Measurements from ENCODE around the gene GRIFIN.
A peak's percentile ranks its signal among the peaks of the same experiment; 100 is the strongest.

Gene GRIFIN

DNA sequence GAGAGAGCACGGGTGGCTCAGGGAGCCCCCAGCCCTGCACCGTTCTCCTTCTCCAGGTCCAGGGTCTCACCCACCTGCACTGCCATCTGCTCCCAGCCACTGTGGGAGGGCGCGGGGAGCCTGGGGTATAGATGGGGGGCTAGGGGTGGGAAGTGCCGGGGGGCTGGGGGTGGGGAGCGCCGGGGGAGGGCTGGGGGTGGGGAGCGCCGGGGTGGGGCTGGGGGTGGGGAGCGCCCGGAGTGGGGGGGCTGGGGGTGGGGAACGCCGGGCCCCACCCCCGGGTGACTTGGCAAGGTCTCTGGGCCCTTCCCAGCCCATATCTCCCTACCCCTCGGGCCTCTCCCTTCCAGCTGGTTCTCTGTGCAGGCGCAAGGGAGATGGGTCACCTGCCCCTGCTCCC lies at the start of gene GRIFIN:
GRIFIN (minus strand) TSS at position 101 of the 400 bp plus-strand sequence; CDS start at position 86, 15 bp downstream.
- Mint-ChIP-seq H3K4me1 (no peaks in the 10 kb centered on the region), H3K27me3 (no peaks in the 10 kb centered on the region), H3K4me3 (no peak within 1 kb of the TSS)

GRCh38 chr7:2524808-2525657 lies 48.8 kb upstream of the GRIFIN start:
- Mint-ChIP-seq H3K27ac (no peak overlapping the region), H3K4me1 (peaks cover 63% of the 10 kb centered on the region)

More for the DNA sequence above, at the start of gene GRIFIN:
- no peaks in the 10 kb centered on the region for H3K36me3 Mint-ChIP-seq
- H3K9me3 Mint-ChIP-seq: no peaks in the 10 kb centered on the region
- no peak within 1 kb of the TSS for H3K27ac Mint-ChIP-seq

GRCh38 chr7:2523941-2524807 lies 48.0 kb upstream of the GRIFIN start:
- no peaks in the 10 kb centered on the region for H3K36me3 Mint-ChIP-seq
- no peak overlapping the region for H3K27ac Mint-ChIP-seq
- H3K27me3 Mint-ChIP-seq: no peaks in the 10 kb centered on the region
- peaks cover 57% of the 10 kb centered on the region for H3K4me1 Mint-ChIP-seq
- H3K9me3 Mint-ChIP-seq: no peaks in the 10 kb centered on the region
- no peak overlapping the region for H3K4me3 Mint-ChIP-seq

More at GRCh38 chr7:2524808-2525657, 48.8 kb upstream of the GRIFIN start:
- H3K36me3 Mint-ChIP-seq: no peaks in the 10 kb centered on the region
- no peak overlapping the region for H3K4me3 Mint-ChIP-seq
- H3K27me3 Mint-ChIP-seq: no peaks in the 10 kb centered on the region
- no peaks in the 10 kb centered on the region for H3K9me3 Mint-ChIP-seq

DNA sequence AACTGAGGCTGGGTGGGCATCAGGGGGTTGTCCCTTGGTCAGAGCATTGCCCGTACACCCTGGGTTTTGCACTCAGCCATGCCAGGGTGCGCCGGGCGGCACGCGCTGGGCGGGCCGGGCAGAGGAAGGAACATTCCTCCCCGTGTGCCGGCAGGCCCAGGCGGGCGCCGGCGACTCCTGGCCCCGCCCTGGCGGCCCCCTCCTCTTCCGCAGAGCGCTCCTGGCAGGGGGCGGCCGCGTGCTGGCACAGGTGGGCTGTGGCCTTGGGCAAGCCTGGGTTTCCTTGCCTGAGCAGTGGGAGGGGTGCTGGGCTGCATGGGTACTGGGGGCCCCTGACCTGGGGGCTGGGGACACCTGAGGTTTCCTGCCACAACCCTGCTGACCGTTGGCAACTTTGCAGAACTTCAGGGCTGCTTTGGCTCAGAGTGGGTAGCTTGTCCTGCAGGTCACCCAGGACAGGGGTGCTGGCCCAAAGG lies 47.3 kb upstream of the GRIFIN start:
- Mint-ChIP-seq H3K4me3 (peak overlapping the region; percentile 85), H3K27me3 (no peaks in the 10 kb centered on the region), H3K4me1 (peaks cover 51% of the 10 kb centered on the region), H3K27ac (no peak overlapping the region), H3K36me3 (no peaks in the 10 kb centered on the region), H3K9me3 (no peaks in the 10 kb centered on the region)

- H3K27ac Mint-ChIP-seq: peak overlapping the region; percentile 90
- peak overlapping the region; percentile 85 for H3K4me3 Mint-ChIP-seq
- H3K4me1 Mint-ChIP-seq: peaks cover 51% of the 10 kb centered on the region
- H3K9me3 Mint-ChIP-seq: no peaks in the 10 kb centered on the region
- H3K36me3 Mint-ChIP-seq: no peaks in the 10 kb centered on the region
- H3K27me3 Mint-ChIP-seq: no peaks in the 10 kb centered on the region
Observed at GRCh38 chr7:2522780-2523433, 46.7 kb upstream of the GRIFIN start.

DNA sequence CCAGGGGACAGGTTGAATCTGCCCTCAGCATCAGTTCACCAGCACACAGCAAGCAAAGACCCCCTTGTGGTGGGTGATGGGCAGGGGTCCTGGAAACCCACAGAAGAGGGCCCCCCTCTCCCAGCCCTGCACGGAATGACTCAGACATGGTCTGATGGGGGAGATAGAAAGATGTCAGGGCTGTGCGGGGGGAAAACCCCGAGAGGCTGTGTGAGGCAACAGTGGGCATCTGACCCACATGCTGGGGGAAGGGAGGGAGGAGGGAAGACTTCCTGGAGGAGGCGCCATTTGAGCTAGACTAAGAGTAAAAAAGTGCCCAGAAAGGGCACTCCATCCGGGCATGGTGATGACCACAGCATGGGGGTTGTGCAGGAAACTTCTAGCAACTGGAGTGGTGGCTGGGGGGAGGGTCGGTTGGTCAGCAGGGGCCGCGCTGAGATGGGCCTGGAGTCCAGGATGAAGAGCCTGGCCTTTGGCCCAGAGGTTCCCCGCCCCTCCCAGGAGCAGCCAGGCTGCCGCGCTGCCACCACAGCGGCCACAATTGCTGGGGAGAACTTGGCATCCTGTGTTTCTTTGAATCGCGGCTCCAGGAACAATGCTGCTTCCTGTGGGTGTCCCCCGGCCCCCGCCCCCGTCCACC lies 45.9 kb upstream of the GRIFIN start:
- peak overlapping the region; percentile 88 for H3K4me3 Mint-ChIP-seq
- H3K9me3 Mint-ChIP-seq: no peaks in the 10 kb centered on the region
- peaks cover 50% of the 10 kb centered on the region for H3K4me1 Mint-ChIP-seq
- no peaks in the 10 kb centered on the region for H3K27me3 Mint-ChIP-seq
- no peaks in the 10 kb centered on the region for H3K36me3 Mint-ChIP-seq
- peak overlapping the region; percentile 66 for H3K27ac Mint-ChIP-seq

GRCh38 chr7:2521341-2521745 lies 45.1 kb upstream of the GRIFIN start:
- H3K36me3 Mint-ChIP-seq: no peaks in the 10 kb centered on the region
- no peaks in the 10 kb centered on the region for H3K27me3 Mint-ChIP-seq
- peak overlapping the region; percentile 66 for H3K27ac Mint-ChIP-seq
- H3K9me3 Mint-ChIP-seq: no peaks in the 10 kb centered on the region
- peak overlapping the region; percentile 88 for H3K4me3 Mint-ChIP-seq
- H3K4me1 Mint-ChIP-seq: peaks cover 44% of the 10 kb centered on the region

GRCh38 chr7:2520761-2521290 lies 44.6 kb upstream of the GRIFIN start:
- Mint-ChIP-seq H3K27ac (no peak overlapping the region), H3K4me1 (peaks cover 38% of the 10 kb centered on the region), H3K9me3 (no peaks in the 10 kb centered on the region), H3K4me3 (peak overlapping the region; percentile 91), H3K36me3 (no peaks in the 10 kb centered on the region), H3K27me3 (no peaks in the 10 kb centered on the region)

GRCh38 chr7:2520131-2520760 lies 44.0 kb upstream of the GRIFIN start:
- Mint-ChIP-seq H3K4me3 (peak overlapping the region; percentile 91), H3K36me3 (no peaks in the 10 kb centered on the region)

DNA sequence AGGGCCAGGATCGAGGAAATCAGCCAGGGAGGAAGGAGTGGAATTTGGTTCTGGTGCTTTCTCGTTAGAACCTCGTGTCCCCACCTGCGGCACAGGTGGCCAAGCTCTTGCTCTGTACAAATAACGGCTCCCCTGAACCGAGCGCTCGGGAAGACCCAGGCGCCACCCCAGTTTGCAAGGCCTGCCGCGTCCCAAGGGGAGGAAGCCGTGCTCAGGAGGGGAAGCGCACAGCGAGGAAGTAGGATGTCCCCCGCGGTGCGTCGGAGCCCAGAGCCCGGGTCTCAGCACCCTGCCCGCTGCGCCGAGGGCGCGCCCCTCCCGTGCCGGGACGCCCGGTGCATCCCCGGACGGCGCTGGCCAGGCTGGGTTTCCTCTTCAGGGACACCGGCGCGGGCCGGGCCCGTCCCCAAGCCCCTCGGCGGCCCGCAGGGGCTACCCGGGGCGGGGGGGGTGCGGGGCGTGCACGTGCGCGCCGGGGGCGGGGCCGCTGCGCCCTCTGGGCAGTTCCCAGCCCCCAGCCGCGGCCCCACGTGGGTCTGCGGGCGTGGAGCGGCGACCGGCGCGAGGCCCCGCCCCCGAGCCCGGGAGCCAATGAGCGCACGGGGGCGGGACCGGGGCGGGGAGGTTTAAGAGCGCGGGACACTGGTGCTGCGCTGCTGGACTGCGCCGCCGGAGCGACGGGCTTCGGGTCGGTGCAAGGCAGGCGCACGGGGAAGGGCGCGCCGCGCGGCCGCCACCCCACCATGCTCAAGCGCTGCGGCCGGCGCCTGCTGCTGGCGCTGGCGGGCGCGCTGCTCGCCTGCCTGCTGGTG lies 43.1 kb upstream of the GRIFIN start, which contains the start of gene LFNG:
LFNG (plus strand) TSS at position 656 of the 812 bp plus-strand sequence; CDS start at position 744, 88 bp downstream.
- Mint-ChIP-seq H3K9me3 (no peaks in the 10 kb centered on the region), H3K27me3 (no peaks in the 10 kb centered on the region), H3K4me1 (peaks cover 36% of the 10 kb centered on the region), H3K36me3 (no peaks in the 10 kb centered on the region), H3K27ac (peak within 1 kb of the TSS; percentile 72), H3K4me3 (peak within 1 kb of the TSS; percentile 91)

More at GRCh38 chr7:2520131-2520760, 44.0 kb upstream of the GRIFIN start:
- Mint-ChIP-seq H3K4me1 (peaks cover 36% of the 10 kb centered on the region), H3K27me3 (no peaks in the 10 kb centered on the region), H3K27ac (peak overlapping the region; percentile 72), H3K9me3 (no peaks in the 10 kb centered on the region)

DNA sequence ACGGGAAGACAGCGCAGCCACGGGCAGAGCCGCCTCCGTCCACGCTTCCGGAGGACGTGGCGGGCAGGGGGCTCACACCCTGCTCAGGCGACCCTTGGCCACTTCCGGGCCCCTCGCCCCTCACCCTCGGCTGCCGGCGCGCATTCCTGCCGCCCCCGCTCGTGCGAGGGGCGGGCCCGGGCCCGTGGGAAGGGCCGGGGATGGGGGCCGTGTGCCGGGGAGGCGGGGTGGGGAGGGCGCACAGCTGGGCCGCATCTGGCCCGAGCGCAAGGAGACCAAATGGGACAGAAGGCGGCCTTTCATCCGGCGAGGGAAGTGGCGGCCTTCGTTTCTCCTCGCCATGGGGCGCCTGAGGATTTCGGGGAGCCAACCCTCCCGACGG lies 42.5 kb upstream of the GRIFIN start:
- Mint-ChIP-seq H3K4me1 (peaks cover 36% of the 10 kb centered on the region), H3K4me3 (peak overlapping the region; percentile 84), H3K9me3 (no peaks in the 10 kb centered on the region), H3K27ac (no peak overlapping the region), H3K27me3 (no peaks in the 10 kb centered on the region), H3K36me3 (no peaks in the 10 kb centered on the region)

GRCh38 chr7:2517678-2518507 lies 41.7 kb upstream of the GRIFIN start:
- peaks cover 40% of the 10 kb centered on the region for H3K4me1 Mint-ChIP-seq
- H3K4me3 Mint-ChIP-seq: peak overlapping the region; percentile 84
- no peaks in the 10 kb centered on the region for H3K27me3 Mint-ChIP-seq
- H3K27ac Mint-ChIP-seq: peak overlapping the region; percentile 52
- H3K9me3 Mint-ChIP-seq: no peaks in the 10 kb centered on the region
- H3K36me3 Mint-ChIP-seq: no peaks in the 10 kb centered on the region

DNA sequence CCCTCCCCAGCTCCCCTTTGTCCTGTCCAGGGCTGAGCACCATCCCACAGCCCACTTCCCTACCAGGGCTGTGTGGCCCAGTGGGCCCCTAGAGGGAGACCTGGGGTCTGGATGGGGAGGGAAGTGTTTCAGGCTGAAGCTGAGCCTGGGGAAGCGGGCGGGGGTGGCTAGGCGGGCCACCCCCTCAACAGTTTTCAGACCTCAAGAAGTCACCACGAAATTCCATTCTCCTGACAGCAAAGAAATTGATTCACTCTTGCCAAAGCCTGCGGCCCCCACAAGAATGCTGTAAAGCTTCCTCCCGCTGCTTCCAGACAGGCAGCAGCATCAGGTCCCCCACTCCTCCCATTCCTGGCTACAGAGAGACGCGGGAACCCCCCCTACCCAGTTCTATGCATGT lies 40.8 kb upstream of the GRIFIN start:
- no peak overlapping the region for H3K27ac Mint-ChIP-seq
- peaks cover 42% of the 10 kb centered on the region for H3K4me1 Mint-ChIP-seq
- H3K36me3 Mint-ChIP-seq: no peaks in the 10 kb centered on the region
- no peaks in the 10 kb centered on the region for H3K27me3 Mint-ChIP-seq
- no peaks in the 10 kb centered on the region for H3K9me3 Mint-ChIP-seq
- H3K4me3 Mint-ChIP-seq: no peak overlapping the region
